Cerebellar nuclear complex (tissue), 1 donor: ENCODE data around the gene NPSR1.
A peak's percentile ranks its signal among the peaks of the same experiment; 100 is the strongest.

Source experiments
- DNase-seq, 2 experiments: peaks; one replicate each; lab custom pipeline; 2025; lab: John Stamatoyannopoulos, UW

Gene NPSR1

GRCh38 chr7:34720289-34720688, 62.3 kb downstream of the NPSR1 start:
- DNase-seq, result no peak

GRCh38 chr7:34723338-34723737, 65.3 kb downstream of the NPSR1 start:
- DNase-seq, result no peak

GRCh38 chr7:34723866-34724490, 66.0 kb downstream of the NPSR1 start:
- DNase-seq, result no peak

- no peak for DNase-seq
Measured at GRCh38 chr7:34726221-34726620, 68.2 kb downstream of the NPSR1 start.

GRCh38 chr7:34727464-34727995, 69.5 kb downstream of the NPSR1 start:
- DNase-seq, result no peak

GRCh38 chr7:34728156-34728555, 70.1 kb downstream of the NPSR1 start:
- peak; percentile 18 to 26 for DNase-seq

- DNase-seq, result no peak
Measured at GRCh38 chr7:34734771-34735170, 76.8 kb downstream of the NPSR1 start.

- DNase-seq, result no peak
Measured at GRCh38 chr7:34735526-34735925, 77.5 kb downstream of the NPSR1 start.

- DNase-seq, result no peak
Measured at GRCh38 chr7:34739651-34740300, 81.8 kb downstream of the NPSR1 start.

- no peak for DNase-seq
Measured at GRCh38 chr7:34740840-34741239, 82.8 kb downstream of the NPSR1 start.

- no peak for DNase-seq
Measured at GRCh38 chr7:34747176-34747781, 89.3 kb downstream of the NPSR1 start.

- DNase-seq, result peak in 1 of 2 experiments; percentile 12
Measured at GRCh38 chr7:34747867-34748727, 90.1 kb downstream of the NPSR1 start.

GRCh38 chr7:34748728-34749089, 90.7 kb downstream of the NPSR1 start:
- no peak for DNase-seq

- no peak for DNase-seq
Measured at GRCh38 chr7:34749446-34749845, 91.4 kb downstream of the NPSR1 start.

- no peak for DNase-seq
Measured at GRCh38 chr7:34750209-34750608, 92.2 kb downstream of the NPSR1 start.

- no peak for DNase-seq
Measured at GRCh38 chr7:34750636-34751035, 92.6 kb downstream of the NPSR1 start.

GRCh38 chr7:34751725-34752643, 94.0 kb downstream of the NPSR1 start:
- no peak for DNase-seq

- DNase-seq, result no peak
Measured at GRCh38 chr7:34752929-34753328, 94.9 kb downstream of the NPSR1 start.

GRCh38 chr7:34755008-34755407, 97.0 kb downstream of the NPSR1 start:
- no peak for DNase-seq

- DNase-seq, result no peak
Measured at GRCh38 chr7:34756025-34756437, 98.0 kb downstream of the NPSR1 start.

- DNase-seq, result no peak
Measured at GRCh38 chr7:34756691-34757090, 98.7 kb downstream of the NPSR1 start.
